Fibroblast of lung (primary cell): ENCODE results near the gene CCDC12. TPM values are rescaled to one million over a fixed set of nuclear protein-coding genes. Genes with fewer than 3 reads are reported as not detected.

Experiments
- DNase-seq, 2 donors: peaks; one replicate each; pipeline versions ENCODE4 v3.0.0 to v3.0.0-alpha.2; 2010; ENCODE audit warnings: low read depth in 2 of 2
- H2AFZ ChIP-seq: 2 replicates; pipeline ENCODE4 v1.5.1; 2012; ENCODE audit warnings: low read length, control low read depth, inconsistent platforms
- H3K27ac ChIP-seq: 2 replicates; pipeline ENCODE4 v1.5.1; 2011; ENCODE audit warnings: low read length, control low read depth; ENCODE audit not compliant: insufficient read depth
- H3K27me3 ChIP-seq: 2 replicates; pipeline ENCODE4 v1.5.1; 2011; ENCODE audit warnings: mild to moderate bottlenecking, low read length; ENCODE audit not compliant: control insufficient read depth, insufficient read depth
- H3K36me3 ChIP-seq: 2 replicates; pipeline ENCODE4 v1.5.1; 2011; ENCODE audit warnings: low read length; ENCODE audit not compliant: control insufficient read depth, insufficient read depth
- H3K4me1 ChIP-seq: 2 replicates; pipeline ENCODE4 v1.5.1; 2011; ENCODE audit warnings: low read length; ENCODE audit not compliant: control insufficient read depth, insufficient read depth; ENCODE audit errors: extremely low read depth
- H3K4me2 ChIP-seq: 2 replicates; pipeline ENCODE4 v1.5.1; 2011; ENCODE audit warnings: low read length, control low read depth; ENCODE audit not compliant: insufficient read depth; ENCODE audit errors: extremely low read depth
- H3K4me3 ChIP-seq, 4 experiments: fragments of 200-600 bp in 1 of 4; sonication (generic) in 1 of 4; replicated peaks in 1 of 4; 2 replicates each; pipeline ENCODE4 v1.5.1; 2011 to 2016; ENCODE audit warnings: low read length in 4 of 4, low read depth in 3 of 4, mild to moderate bottlenecking in 3 of 4, control low read depth in 2 of 4, inconsistent platforms in 1 of 4, mixed read lengths in 1 of 4; ENCODE audit not compliant: insufficient read depth in 1 of 4; ENCODE audit errors: control extremely low read depth in 1 of 4
- H3K79me2 ChIP-seq: 2 replicates; pipeline ENCODE4 v1.5.1; 2012; ENCODE audit warnings: mild to moderate bottlenecking, low read length, inconsistent platforms; ENCODE audit not compliant: control insufficient read depth, insufficient read depth
- H3K9ac ChIP-seq: 2 replicates; pipeline ENCODE4 v1.5.1; 2011; ENCODE audit warnings: mild to moderate bottlenecking, low read length, control low read depth; ENCODE audit not compliant: insufficient read depth
- H3K9me3 ChIP-seq: 2 replicates; pipeline ENCODE4 v1.5.1; 2012; ENCODE audit warnings: low read depth, low read length; ENCODE audit not compliant: control insufficient read depth, insufficient read depth
- H4K20me1 ChIP-seq: 2 replicates; pipeline ENCODE4 v1.5.1; 2011; ENCODE audit warnings: low read length; ENCODE audit not compliant: control insufficient read depth, insufficient read depth; ENCODE audit errors: extremely low read depth
- EZH2 ChIP-seq: IDR thresholded peaks from 2 replicates; pipeline ENCODE4 v1.5.1; 2012; ENCODE audit warnings: low read length, control low read depth, mild to moderate bottlenecking; ENCODE audit errors: missing control alignments
- polyA plus RNA-seq, 2 donors: library from polyadenylated mRNA; depleted of rRNA in 1 of 2; stranded (reverse) in 1 of 2; unstranded in 1 of 2; fragments of >200 nt; gene quantifications; 2 replicates each; pipeline ENCODE4 v1.2.1, GENCODE V29; 2011 to 2012; ENCODE audit warnings: missing spikeins in 1 of 2
- total RNA-seq: library from RNA; depleted of rRNA; stranded (reverse); fragments of >200 nt; gene quantifications from 2 replicates; pipeline ENCODE4 v1.2.1, GENCODE V29; 2014
- TF ChIP-seq, protein P1 (sequence below), 2 donors: IDR thresholded peaks in 1 of 2; conservative IDR thresholded peaks in 1 of 2; 1 replicate in 1 of 2; 2 replicates in 1 of 2; pipeline ENCODE4 v1.5.1; 2011 to 2012; ENCODE audit warnings: low read length in 2 of 2, control low read depth in 1 of 2, inconsistent platforms in 1 of 2, low read depth in 1 of 2, mild to moderate bottlenecking in 1 of 2

Gene CCDC12
- total and polyA plus RNA-seq, 2 donors (not counting 1 experiment from before 2014, with no cell fraction given): 28.0 to 29.2 TPM

GRCh38 chr3:46893763-46894162 lies 82.8 kb downstream of the CCDC12 start:
- Histone ChIP-seq H3K4me3 (no peak overlapping the region), H4K20me1 (no peaks in the 10 kb centered on the region), H3K9me3 (no peaks in the 10 kb centered on the region), H2AFZ (no peak overlapping the region), H3K4me2 (no peak overlapping the region), H3K27me3 (peaks cover 8% of the 10 kb centered on the region), H3K79me2 (no peaks in the 10 kb centered on the region), H3K4me1 (no peaks in the 10 kb centered on the region), H3K9ac (no peak overlapping the region), H3K36me3 (no peaks in the 10 kb centered on the region), H3K27ac (no peak overlapping the region)
- no peak for DNase-seq
- TF ChIP-seq, protein P1, sequence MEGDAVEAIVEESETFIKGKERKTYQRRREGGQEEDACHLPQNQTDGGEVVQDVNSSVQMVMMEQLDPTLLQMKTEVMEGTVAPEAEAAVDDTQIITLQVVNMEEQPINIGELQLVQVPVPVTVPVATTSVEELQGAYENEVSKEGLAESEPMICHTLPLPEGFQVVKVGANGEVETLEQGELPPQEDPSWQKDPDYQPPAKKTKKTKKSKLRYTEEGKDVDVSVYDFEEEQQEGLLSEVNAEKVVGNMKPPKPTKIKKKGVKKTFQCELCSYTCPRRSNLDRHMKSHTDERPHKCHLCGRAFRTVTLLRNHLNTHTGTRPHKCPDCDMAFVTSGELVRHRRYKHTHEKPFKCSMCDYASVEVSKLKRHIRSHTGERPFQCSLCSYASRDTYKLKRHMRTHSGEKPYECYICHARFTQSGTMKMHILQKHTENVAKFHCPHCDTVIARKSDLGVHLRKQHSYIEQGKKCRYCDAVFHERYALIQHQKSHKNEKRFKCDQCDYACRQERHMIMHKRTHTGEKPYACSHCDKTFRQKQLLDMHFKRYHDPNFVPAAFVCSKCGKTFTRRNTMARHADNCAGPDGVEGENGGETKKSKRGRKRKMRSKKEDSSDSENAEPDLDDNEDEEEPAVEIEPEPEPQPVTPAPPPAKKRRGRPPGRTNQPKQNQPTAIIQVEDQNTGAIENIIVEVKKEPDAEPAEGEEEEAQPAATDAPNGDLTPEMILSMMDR (conservative IDR thresholded peaks at IDR 0.05 in 1 of 2, IDR thresholded peaks at IDR 0.05 in 1 of 2; ENCODE audit: low read depth in 1 of 2, low read length in 2 of 2): no peak
- no peak for TF ChIP-seq EZH2

GRCh38 chr3:46893146-46893748 lies 83.3 kb downstream of the CCDC12 start:
- no peak for DNase-seq
- no peaks in the 10 kb centered on the region for H4K20me1 ChIP-seq
- no peaks in the 10 kb centered on the region for H3K79me2 ChIP-seq
- H3K9ac ChIP-seq: no peak overlapping the region
- H3K36me3 ChIP-seq: no peaks in the 10 kb centered on the region
- H3K4me3 ChIP-seq: no peak overlapping the region
- H3K27me3 ChIP-seq: peaks cover 8% of the 10 kb centered on the region
- no peak overlapping the region for H3K27ac ChIP-seq
- no peak for TF ChIP-seq EZH2
- TF ChIP-seq, protein P1 (conservative IDR thresholded peaks at IDR 0.05 in 1 of 2, IDR thresholded peaks at IDR 0.05 in 1 of 2; ENCODE audit: low read depth in 1 of 2, low read length in 2 of 2): no peak
- no peak overlapping the region for H2AFZ ChIP-seq
- H3K4me1 ChIP-seq: no peaks in the 10 kb centered on the region
- H3K4me2 ChIP-seq: no peak overlapping the region
- no peaks in the 10 kb centered on the region for H3K9me3 ChIP-seq

DNA sequence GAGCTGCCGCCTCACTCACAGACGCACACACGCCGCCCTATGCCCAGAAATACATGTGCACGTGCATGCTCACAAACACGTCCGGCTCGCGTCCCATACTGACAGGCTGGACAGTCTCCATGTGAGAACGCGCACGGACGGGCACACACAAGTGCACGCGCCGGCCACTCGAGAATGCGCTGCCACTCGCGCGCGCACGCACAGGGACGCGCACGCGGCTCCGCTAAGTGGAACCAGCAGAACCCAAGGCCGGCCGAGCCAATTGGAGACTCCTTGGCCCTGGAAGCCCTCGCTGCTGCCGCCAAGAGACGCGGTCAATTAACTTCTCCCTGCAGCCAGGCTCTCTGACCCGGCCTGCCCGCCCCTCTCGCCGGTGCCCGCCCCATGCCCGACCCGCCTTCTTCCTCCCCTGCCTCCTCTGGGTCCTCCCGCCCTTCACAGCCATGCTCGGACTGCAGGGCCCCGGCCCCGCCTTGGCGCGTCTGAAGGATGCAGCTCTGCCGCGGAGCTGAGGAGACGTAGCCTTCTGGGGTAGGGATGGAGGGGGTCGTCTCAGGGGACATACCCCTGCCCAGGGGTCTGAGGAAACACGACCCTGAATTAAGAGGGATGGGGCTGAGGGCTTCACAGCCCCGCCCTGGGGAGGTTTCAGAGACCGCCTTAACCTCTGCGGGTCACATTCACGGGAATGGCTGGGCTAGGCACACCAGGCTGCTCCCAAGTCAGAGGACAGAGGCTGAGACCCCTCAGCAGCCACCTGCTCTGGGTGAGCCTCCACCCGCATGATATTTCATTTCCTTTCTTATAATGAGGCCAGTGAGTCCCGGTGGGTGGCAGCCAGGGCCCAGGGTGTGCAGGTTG lies 84.0 kb downstream of the CCDC12 start:
- Histone ChIP-seq H3K27ac (no peak overlapping the region), H3K4me3 (peak overlapping the region; percentile 21 to 44 (median 30)), H4K20me1 (no peaks in the 10 kb centered on the region), H3K36me3 (no peaks in the 10 kb centered on the region), H3K4me2 (peak overlapping the region; percentile 75), H3K27me3 (peaks cover 8% of the 10 kb centered on the region), H3K9ac (no peak overlapping the region), H3K9me3 (no peaks in the 10 kb centered on the region), H3K4me1 (no peaks in the 10 kb centered on the region), H3K79me2 (no peaks in the 10 kb centered on the region), H2AFZ (peak overlapping the region; percentile 69)
- peak; percentile 40 to 60 for DNase-seq
- TF ChIP-seq, protein P1 (conservative IDR thresholded peaks at IDR 0.05 in 1 of 2, IDR thresholded peaks at IDR 0.05 in 1 of 2; ENCODE audit: low read depth in 1 of 2, low read length in 2 of 2): peak in 1 of 2 donors; percentile 2
- TF ChIP-seq EZH2: no peak
